Measurements from ENCODE around the gene RPS15. TPM values are rescaled to one million over a fixed set of nuclear protein-coding genes. Genes with fewer than 3 reads are reported as not detected.

The RPS15 gene
- total and polyA plus RNA-seq, 9 of the 15 experiments (the other 6 are each of a cell fraction or from before 2014, with no cell fraction given): 605 to 2,791 (median 957) TPM

- no peak for ATAC-seq
These were observed 45.2 kb downstream of the RPS15 start for GRCh38 chr19:1483131-1483978.

More at GRCh38 chr19:1483131-1483978, 45.2 kb downstream of the RPS15 start:
- ChIA-PET POLR2A (no interaction called here), CTCF (ENCODE audit: low intra/inter-chr PET ratio) (no interaction called here)
- DNase-seq (ENCODE audit: extremely low read depth in 1 of 4, low spot score in 3 of 4): no peak
- peaks cover 7% of the 10 kb centered on the region for H3K79me2 ChIP-seq (ENCODE audit: control insufficient read depth, insufficient read depth, low read length)
- intact Hi-C loops (cut with micrococcal nuclease): no loop called here
- TF ChIP-seq, protein P1, sequence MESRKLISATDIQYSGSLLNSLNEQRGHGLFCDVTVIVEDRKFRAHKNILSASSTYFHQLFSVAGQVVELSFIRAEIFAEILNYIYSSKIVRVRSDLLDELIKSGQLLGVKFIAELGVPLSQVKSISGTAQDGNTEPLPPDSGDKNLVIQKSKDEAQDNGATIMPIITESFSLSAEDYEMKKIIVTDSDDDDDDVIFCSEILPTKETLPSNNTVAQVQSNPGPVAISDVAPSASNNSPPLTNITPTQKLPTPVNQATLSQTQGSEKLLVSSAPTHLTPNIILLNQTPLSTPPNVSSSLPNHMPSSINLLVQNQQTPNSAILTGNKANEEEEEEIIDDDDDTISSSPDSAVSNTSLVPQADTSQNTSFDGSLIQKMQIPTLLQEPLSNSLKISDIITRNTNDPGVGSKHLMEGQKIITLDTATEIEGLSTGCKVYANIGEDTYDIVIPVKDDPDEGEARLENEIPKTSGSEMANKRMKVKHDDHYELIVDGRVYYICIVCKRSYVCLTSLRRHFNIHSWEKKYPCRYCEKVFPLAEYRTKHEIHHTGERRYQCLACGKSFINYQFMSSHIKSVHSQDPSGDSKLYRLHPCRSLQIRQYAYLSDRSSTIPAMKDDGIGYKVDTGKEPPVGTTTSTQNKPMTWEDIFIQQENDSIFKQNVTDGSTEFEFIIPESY (CRISPR knock-in tag; IDR thresholded peaks at IDR 0.05): 0 out of 2 replicates have a peak, but pooled peaks have one; percentile 17
- TF ChIP-seq, protein P2, sequence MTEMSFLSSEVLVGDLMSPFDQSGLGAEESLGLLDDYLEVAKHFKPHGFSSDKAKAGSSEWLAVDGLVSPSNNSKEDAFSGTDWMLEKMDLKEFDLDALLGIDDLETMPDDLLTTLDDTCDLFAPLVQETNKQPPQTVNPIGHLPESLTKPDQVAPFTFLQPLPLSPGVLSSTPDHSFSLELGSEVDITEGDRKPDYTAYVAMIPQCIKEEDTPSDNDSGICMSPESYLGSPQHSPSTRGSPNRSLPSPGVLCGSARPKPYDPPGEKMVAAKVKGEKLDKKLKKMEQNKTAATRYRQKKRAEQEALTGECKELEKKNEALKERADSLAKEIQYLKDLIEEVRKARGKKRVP (CRISPR knock-in tag; IDR thresholded peaks at IDR 0.05): no peak
- TF ChIP-seq HNRNPL (IDR thresholded peaks at IDR 0.05; ENCODE audit: low read depth, low read length): peak; percentile 51; the same call in 1 of the 2 replicates
- no peaks in the 10 kb centered on the region; the same call in 2 of the 3 replicates for H3K36me3 ChIP-seq (ENCODE audit: control insufficient read depth, insufficient read depth, low read length)
- in situ Hi-C loops (cut with MboI): no loop called here
- H3K4me1 ChIP-seq (replicated peaks in 1 of 2; ENCODE audit: control insufficient read depth in 2 of 2, insufficient read depth in 2 of 2, low read length in 2 of 2): peaks cover 0 to 65% of the 10 kb centered on the region in 2 experiments; a peak in 2 of 5 replicates
- 90% methylated on average over 34 of the region's 77 CpGs for WGBS (ENCODE audit: insufficient coverage, low coverage, missing lambda C conversion rate)
- H3K4me3 ChIP-seq: no peak overlapping the region
- H3K9me3 ChIP-seq (replicated peaks; ENCODE audit: control insufficient read depth, insufficient read depth, low read depth, low read length): no peaks in the 10 kb centered on the region
- FAIRE-seq: no peak
- H3K27ac ChIP-seq (ENCODE audit: extremely low read depth, low read depth, low read length): no peak overlapping the region
- H3K27me3 ChIP-seq (ENCODE audit: control insufficient read depth in 2 of 2, insufficient read depth in 2 of 2, low read length in 2 of 2): no peaks in the 10 kb centered on the region
- no peaks in the 10 kb centered on the region for H4K20me1 ChIP-seq (replicated peaks; ENCODE audit: control insufficient read depth, insufficient read depth, low read length)
- H3K9me1 ChIP-seq (ENCODE audit: control insufficient read depth, insufficient read depth, low read length): no peaks in the 10 kb centered on the region
- peak overlapping the region in 1 of 2 experiments; percentile 10; a peak in 1 of 4 replicates for H3K9ac ChIP-seq (ENCODE audit: insufficient read depth in 1 of 2, low read depth in 2 of 2, low read length in 2 of 2)
- no peak overlapping the region for H3K4me2 ChIP-seq (ENCODE audit: insufficient read depth, low read length)
- BruUV-seq (replicated peaks): no TSS peak
- no peak overlapping the region for H2AFZ ChIP-seq (ENCODE audit: low read depth, low read length)

Measured in K562 (cell line).